Measurements from ENCODE around the gene HNRNPA0. TPM values are rescaled to one million over a fixed set of nuclear protein-coding genes. Genes with fewer than 3 reads are reported as not detected.

HNRNPA0 gene
- total and polyA plus RNA-seq, 7 experiments from 2014 or later = 17.8 to 40.2 (median 30.1) TPM

- ATAC-seq (peak; percentile 83), DNase-seq (peak in 8 of 9 donors; percentile 28 to 83 (median 78))
- Mint-ChIP-seq H3K27ac (no peak overlapping the region), H3K27me3 (no peaks in the 10 kb centered on the region), H3K4me3 (no peak overlapping the region), H3K4me1 (peaks cover 1 to 31% (median 12%) of the 10 kb centered on the region in 7 donors), H3K36me3 (peaks cover 0 to 19% (median 0%) of the 10 kb centered on the region in 5 donors), H3K9me3 (peaks cover 0 to 10% (median 3%) of the 10 kb centered on the region in 11 donors)
- ChIA-PET POLR2A (interaction anchor here (0.9 to 13.4 kb wide), 10 partner anchors 10 to 151 kb away, joined by 3 to 197 read pairs (median 10); partner anchors contain the start of genes HNRNPA0 and PKD2L2), CTCF (interaction anchor here (0.7 to 14.9 kb wide), 8 partner anchors 16 to 108 kb away, joined by 3 to 328 read pairs (median 13); partner anchors contain the start of gene HNRNPA0)
- H3K27me3 ChIP-seq (ENCODE audit: control insufficient read depth in 2 of 2, insufficient read depth in 2 of 2, low read length in 2 of 2) = no peaks in the 10 kb centered on the region
- H3K36me3 ChIP-seq (ENCODE audit: control insufficient read depth in 2 of 3, insufficient read depth in 3 of 3, low read length in 3 of 3) = no peaks in the 10 kb centered on the region
- peak overlapping the region; percentile 63 for H3K27ac ChIP-seq (ENCODE audit: low read depth, low read length)
- no peaks in the 10 kb centered on the region for H3K9me3 ChIP-seq (ENCODE audit: control insufficient read depth in 2 of 3, low read length in 3 of 3)
- peak overlapping the region; percentile 35 for H3K4me3 ChIP-seq (ENCODE audit: low read length)
- peaks cover 9 to 54% of the 10 kb centered on the region in 2 donors for H3K4me1 ChIP-seq (ENCODE audit: control insufficient read depth in 2 of 2, insufficient read depth in 2 of 2, low read length in 2 of 2)
- intact Hi-C loops (cut with micrococcal nuclease) = loop anchor here in 1 of 2 donors (1.0 kb wide), 1 partner anchor 10 kb away; no protein-coding TSS in a partner anchor
Observed at GRCh38 chr5:137737349-137738131, 16.6 kb downstream of the HNRNPA0 start.

DNA sequence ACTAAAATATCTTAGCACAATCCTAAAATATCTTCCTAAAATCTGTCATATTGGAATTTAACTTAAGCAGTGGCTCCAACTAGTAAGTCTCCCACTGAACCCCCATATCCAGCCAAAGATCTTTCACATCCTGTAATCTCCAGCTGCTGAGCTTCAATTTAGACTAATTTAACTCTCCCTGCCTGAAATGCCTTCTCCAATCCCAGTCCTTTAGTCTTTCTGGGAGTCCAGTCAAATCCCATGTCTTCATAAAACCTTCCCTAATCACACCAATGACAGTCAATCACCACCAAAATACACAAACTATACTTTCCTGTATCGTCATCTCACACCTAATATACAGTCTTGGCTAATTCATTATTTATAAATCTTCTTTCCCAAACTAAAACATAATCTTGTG, 17.7 kb downstream of the HNRNPA0 start:
- Mint-ChIP-seq H3K9me3 (peaks cover 0 to 10% (median 3%) of the 10 kb centered on the region in 11 donors), H3K36me3 (peaks cover 0 to 19% (median 2%) of the 10 kb centered on the region in 5 donors), H3K27me3 (no peaks in the 10 kb centered on the region), H3K4me3 (no peak overlapping the region), H3K27ac (no peak overlapping the region), H3K4me1 (peaks cover 0 to 39% (median 16%) of the 10 kb centered on the region in 7 donors)
- intact Hi-C loops (cut with micrococcal nuclease) = no loop called here
- Histone ChIP-seq H3K4me3 (ENCODE audit: low read length) (no peak overlapping the region), H3K27ac (ENCODE audit: low read depth, low read length) (peak overlapping the region; percentile 63), H3K9me3 (ENCODE audit: control insufficient read depth in 2 of 3, low read length in 3 of 3) (no peaks in the 10 kb centered on the region), H3K36me3 (ENCODE audit: control insufficient read depth in 2 of 3, insufficient read depth in 3 of 3, low read length in 3 of 3) (no peaks in the 10 kb centered on the region), H3K4me1 (ENCODE audit: control insufficient read depth in 2 of 2, insufficient read depth in 2 of 2, low read length in 2 of 2) (peaks cover 9 to 58% of the 10 kb centered on the region in 2 donors), H3K27me3 (ENCODE audit: control insufficient read depth in 2 of 2, insufficient read depth in 2 of 2, low read length in 2 of 2) (no peaks in the 10 kb centered on the region)
- ATAC-seq (no peak), DNase-seq (no peak)
- CTCF ChIA-PET = interaction anchor here (0.7 to 11.1 kb wide), 9 partner anchors 10 to 107 kb away, joined by 3 to 156 read pairs (median 6); partner anchors contain the start of gene HNRNPA0
- POLR2A ChIA-PET = interaction anchor here (0.7 to 13.4 kb wide), 14 partner anchors 10 to 153 kb away, joined by 3 to 197 read pairs (median 6); partner anchors contain the start of genes HNRNPA0 and PKD2L2

DNA sequence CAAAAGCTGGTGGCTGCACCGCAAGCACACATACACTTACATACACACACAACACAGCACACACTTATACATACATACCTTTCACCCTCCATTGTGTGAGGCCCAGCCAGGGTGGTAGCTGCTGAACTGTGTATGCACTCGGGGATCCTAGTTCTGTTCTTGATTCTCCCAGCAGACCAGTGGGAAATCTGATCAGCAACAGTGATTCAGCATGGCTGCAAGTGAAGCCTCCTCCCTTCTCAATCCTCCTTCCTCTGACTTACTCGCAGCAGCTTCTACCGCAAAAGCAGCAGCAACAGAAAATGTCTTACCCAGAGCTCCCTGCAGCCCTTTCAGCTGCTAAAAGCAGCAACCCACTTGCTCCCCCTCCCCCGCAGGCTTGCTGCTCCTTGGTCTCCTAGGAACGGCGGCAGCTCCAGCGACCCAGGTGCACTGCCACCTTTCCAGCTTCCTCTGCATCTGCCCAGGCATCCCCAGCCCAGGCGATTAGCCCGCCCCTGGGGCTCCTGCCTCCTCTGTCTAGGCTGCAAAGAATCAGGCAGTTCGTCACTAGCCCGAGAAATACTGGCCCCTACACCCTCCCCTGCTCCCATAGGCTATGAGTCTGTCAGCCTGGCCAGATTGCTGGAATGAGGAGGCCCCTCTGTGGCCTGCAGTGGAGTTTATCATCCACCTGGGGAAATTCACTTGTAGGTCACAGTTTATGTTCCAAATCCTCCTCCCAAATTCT, 18.4 kb downstream of the HNRNPA0 start, which contains the start of gene KLHL3:
KLHL3 (minus strand) TSS at position 535 of the 730 bp plus-strand sequence; CDS start at position 92, 443 bp downstream.
- intact Hi-C loops (cut with micrococcal nuclease) = loop anchor here (1.0 to 2.0 kb wide), 5 partner anchors 15 to 69 kb away; partner anchors contain the start of gene HNRNPA0 (in 2 of the 2)
- Histone ChIP-seq H3K4me1 (ENCODE audit: control insufficient read depth in 2 of 2, insufficient read depth in 2 of 2, low read length in 2 of 2) (peaks cover 9 to 58% of the 10 kb centered on the region in 2 donors), H3K27me3 (ENCODE audit: control insufficient read depth in 2 of 2, insufficient read depth in 2 of 2, low read length in 2 of 2) (no peaks in the 10 kb centered on the region), H3K4me3 (ENCODE audit: low read length) (peak within 1 kb of the TSS; percentile 86), H3K27ac (ENCODE audit: low read depth, low read length) (peak within 1 kb of the TSS; percentile 63), H3K36me3 (ENCODE audit: control insufficient read depth in 2 of 3, insufficient read depth in 3 of 3, low read length in 3 of 3) (no peaks in the 10 kb centered on the region), H3K9me3 (ENCODE audit: control insufficient read depth in 2 of 3, low read length in 3 of 3) (no peaks in the 10 kb centered on the region)
- ATAC-seq (peak; percentile 49), DNase-seq (peak in 8 of 9 donors; percentile 32 to 57 (median 44))
- Mint-ChIP-seq H3K4me1 (peaks cover 0 to 42% (median 15%) of the 10 kb centered on the region in 7 donors), H3K36me3 (peaks cover 0 to 21% (median 4%) of the 10 kb centered on the region in 5 donors), H3K9me3 (peaks cover 0 to 10% (median 3%) of the 10 kb centered on the region in 11 donors), H3K4me3 (no peak within 1 kb of the TSS), H3K27me3 (no peaks in the 10 kb centered on the region), H3K27ac (no peak within 1 kb of the TSS)
- CTCF ChIA-PET = interaction anchor here (0.7 to 11.1 kb wide), 9 partner anchors 11 to 106 kb away, joined by 3 to 156 read pairs (median 6); no protein-coding TSS in a partner anchor
- POLR2A ChIA-PET = interaction anchor here (0.7 to 13.4 kb wide), 12 partner anchors 9 to 77 kb away, joined by 4 to 197 read pairs (median 10); partner anchors contain the start of gene HNRNPA0

DNA sequence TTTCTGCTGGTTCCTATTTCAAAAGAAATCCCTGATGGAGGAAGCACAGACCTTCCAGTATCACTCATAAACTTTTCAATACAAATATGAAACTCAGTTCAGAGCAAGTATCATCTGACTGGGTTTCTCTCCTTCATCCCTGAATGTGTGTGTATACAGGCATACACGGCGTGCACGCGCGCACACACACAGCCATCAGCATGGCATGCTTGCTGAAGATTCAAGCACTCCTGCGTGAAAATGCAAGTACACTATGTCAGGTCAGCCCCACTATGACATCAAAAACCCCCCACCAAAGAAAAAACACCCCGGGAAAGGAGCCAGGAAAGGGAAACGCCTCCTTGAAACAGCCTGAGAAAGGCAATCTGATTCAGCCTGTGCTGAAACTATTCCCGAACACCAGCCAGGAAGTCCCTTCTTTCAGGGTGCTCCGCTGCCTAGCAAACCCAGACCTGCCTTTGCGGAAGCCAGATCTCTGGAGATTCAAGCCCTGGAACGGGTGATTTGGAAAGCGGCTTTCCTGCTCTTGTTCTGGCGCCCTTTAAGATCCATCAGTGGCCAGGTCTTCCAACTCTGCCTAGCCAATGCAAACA, 19.1 kb downstream of the HNRNPA0 start:
- POLR2A ChIA-PET = interaction anchor here (0.8 to 13.4 kb wide), 8 partner anchors 8 to 74 kb away, joined by 4 to 197 read pairs (median 13); partner anchors contain the start of gene HNRNPA0
- peaks cover 0 to 42% (median 16%) of the 10 kb centered on the region in 7 donors for H3K4me1 Mint-ChIP-seq
- no peak overlapping the region for H3K27ac Mint-ChIP-seq
- no peaks in the 10 kb centered on the region for H3K27me3 Mint-ChIP-seq
- CTCF ChIA-PET = interaction anchor here (0.6 to 11.1 kb wide), 7 partner anchors 12 to 301 kb away, joined by 3 to 156 read pairs (median 6); no protein-coding TSS in a partner anchor
- no peak overlapping the region for H3K4me3 Mint-ChIP-seq
- ATAC-seq = peak; percentile 34
- H3K36me3 ChIP-seq (ENCODE audit: control insufficient read depth in 2 of 3, insufficient read depth in 3 of 3, low read length in 3 of 3) = no peaks in the 10 kb centered on the region
- intact Hi-C loops (cut with micrococcal nuclease) = loop anchor here (1.0 to 2.0 kb wide), 5 partner anchors 14 to 69 kb away; partner anchors contain the start of gene HNRNPA0 (in 2 of the 2)
- peak overlapping the region; percentile 86 for H3K4me3 ChIP-seq (ENCODE audit: low read length)
- H3K27me3 ChIP-seq (ENCODE audit: control insufficient read depth in 2 of 2, insufficient read depth in 2 of 2, low read length in 2 of 2) = no peaks in the 10 kb centered on the region
- peaks cover 9 to 58% of the 10 kb centered on the region in 2 donors for H3K4me1 ChIP-seq (ENCODE audit: control insufficient read depth in 2 of 2, insufficient read depth in 2 of 2, low read length in 2 of 2)
- H3K9me3 ChIP-seq (ENCODE audit: control insufficient read depth in 2 of 3, low read length in 3 of 3) = no peaks in the 10 kb centered on the region
- H3K9me3 Mint-ChIP-seq = peaks cover 0 to 10% (median 3%) of the 10 kb centered on the region in 11 donors
- H3K36me3 Mint-ChIP-seq = peaks cover 0 to 21% (median 7%) of the 10 kb centered on the region in 5 donors
- DNase-seq = peak in 2 of 9 donors; percentile 15 to 32
- H3K27ac ChIP-seq (ENCODE audit: low read depth, low read length) = peak overlapping the region; percentile 63

DNA sequence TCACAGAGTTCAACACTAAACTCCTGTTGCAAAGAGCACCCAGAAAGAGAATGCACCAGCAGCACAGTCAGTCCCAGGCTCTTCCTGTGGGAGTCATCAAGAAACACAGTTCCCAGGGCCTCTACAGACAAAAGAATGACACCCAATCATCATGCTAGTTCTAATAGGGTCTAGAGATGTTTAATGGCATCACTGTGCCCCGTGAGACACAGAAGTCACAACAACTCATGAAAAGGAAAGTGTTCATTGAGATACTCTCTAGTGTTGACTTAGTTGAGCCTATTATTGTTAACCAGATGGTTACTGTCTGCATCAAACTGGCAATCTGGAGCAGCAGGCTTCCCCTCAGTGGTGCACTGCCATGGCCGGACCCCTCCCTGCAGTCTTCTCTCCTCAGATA, 19.8 kb downstream of the HNRNPA0 start:
- Mint-ChIP-seq H3K27me3 (no peaks in the 10 kb centered on the region), H3K4me1 (peaks cover 0 to 36% (median 10%) of the 10 kb centered on the region in 7 donors), H3K27ac (peak overlapping the region in 2 of 9 donors; percentile 51 to 88), H3K36me3 (peaks cover 0 to 17% (median 7%) of the 10 kb centered on the region in 5 donors), H3K9me3 (peaks cover 0 to 5% (median 3%) of the 10 kb centered on the region in 11 donors), H3K4me3 (no peak overlapping the region)
- no peaks in the 10 kb centered on the region for H3K36me3 ChIP-seq (ENCODE audit: control insufficient read depth in 2 of 3, insufficient read depth in 3 of 3, low read length in 3 of 3)
- DNase-seq (no peak), ATAC-seq (no peak)
- no peaks in the 10 kb centered on the region for H3K27me3 ChIP-seq (ENCODE audit: control insufficient read depth in 2 of 2, insufficient read depth in 2 of 2, low read length in 2 of 2)
- ChIA-PET CTCF (interaction anchor here (2.7 to 11.1 kb wide), 4 partner anchors 8 to 76 kb away, joined by 20 to 156 read pairs (median 56); no protein-coding TSS in a partner anchor), POLR2A (interaction anchor here (0.8 to 13.4 kb wide), 7 partner anchors 8 to 68 kb away, joined by 4 to 197 read pairs (median 7); partner anchors contain the start of gene HNRNPA0)
- intact Hi-C loops (cut with micrococcal nuclease) = loop anchor here (2.0 kb wide), 2 partner anchors 14 to 38 kb away; no protein-coding TSS in a partner anchor
- H3K27ac ChIP-seq (ENCODE audit: low read depth, low read length) = peak overlapping the region; percentile 63
- peak overlapping the region; percentile 86 for H3K4me3 ChIP-seq (ENCODE audit: low read length)
- no peaks in the 10 kb centered on the region for H3K9me3 ChIP-seq (ENCODE audit: control insufficient read depth in 2 of 3, low read length in 3 of 3)
- H3K4me1 ChIP-seq (ENCODE audit: control insufficient read depth in 2 of 2, insufficient read depth in 2 of 2, low read length in 2 of 2) = peaks cover 9 to 53% of the 10 kb centered on the region in 2 donors

Measured in naive thymus-derived CD4-positive, alpha-beta T cell (primary cell).